MM.1S (cell line): ENCODE results near the gene SHISAL2A.

Experiments
- DNase-seq: peaks from one replicate; pipeline ENCODE4 v3.0.0-alpha.2; 2015
- H2AFZ ChIP-seq: fragments of 300-600 bp; sonication (generic); 2 replicates; pipeline ENCODE4 v1.6.0; 2016; ENCODE audit warnings: antibody characterized with exemption, low read length
- H3F3A ChIP-seq: fragments of 300-600 bp; sonication (generic); 2 replicates; pipeline ENCODE4 v1.6.1; 2016; ENCODE audit warnings: mild to moderate bottlenecking, antibody characterized with exemption, low read length, moderate library complexity, mixed read lengths; ENCODE audit not compliant: insufficient read depth
- H3K27ac ChIP-seq: fragments of 300-600 bp; sonication (generic); 2 replicates; pipeline ENCODE4 v1.5.1; 2016; ENCODE audit warnings: mild to moderate bottlenecking, low read length
- H3K27me3 ChIP-seq: fragments of 300-600 bp; sonication (generic); replicated peaks from 2 replicates; pipeline ENCODE4 v1.6.0; 2016; ENCODE audit warnings: low read length; ENCODE audit not compliant: insufficient read depth
- H3K36me3 ChIP-seq: fragments of 300-600 bp; sonication (generic); replicated peaks from 2 replicates; pipeline ENCODE4 v1.6.1; 2016; ENCODE audit warnings: mild to moderate bottlenecking, low read length, mixed read lengths; ENCODE audit not compliant: insufficient read depth
- H3K4me1 ChIP-seq: fragments of 300-600 bp; sonication (generic); 2 replicates; pipeline ENCODE4 v1.6.1; 2016; ENCODE audit warnings: low read length, mixed read lengths
- H3K4me2 ChIP-seq: fragments of 300-600 bp; sonication (generic); 2 replicates; pipeline ENCODE4 v1.6.0; 2016; ENCODE audit warnings: low read depth, low read length
- H3K4me3 ChIP-seq: fragments of 300-600 bp; sonication (generic); 2 replicates; pipeline ENCODE4 v1.5.1; 2016; ENCODE audit warnings: low read length, mixed read lengths
- H3K79me2 ChIP-seq: fragments of 300-600 bp; sonication (generic); 2 replicates; pipeline ENCODE4 v1.6.1; 2016; ENCODE audit warnings: mixed run types, low read length, mixed read lengths
- H3K9ac ChIP-seq: fragments of 300-600 bp; sonication (generic); 2 replicates; pipeline ENCODE4 v1.6.1; 2016; ENCODE audit warnings: low read length, mixed read lengths
- H3K9me2 ChIP-seq: fragments of 300-600 bp; sonication (generic); replicated peaks from 2 replicates; pipeline ENCODE4 v1.6.1; 2016; ENCODE audit warnings: mild to moderate bottlenecking, low read length, mixed read lengths; ENCODE audit not compliant: insufficient read depth
- H3K9me3 ChIP-seq: fragments of 300-600 bp; sonication (generic); replicated peaks from 2 replicates; pipeline ENCODE4 v1.6.1; 2016; ENCODE audit warnings: mild to moderate bottlenecking, low read length, mixed read lengths; ENCODE audit not compliant: insufficient read depth
- H4K20me1 ChIP-seq: fragments of 300-600 bp; sonication (generic); 2 replicates; pipeline ENCODE4 v1.6.1; 2016; ENCODE audit warnings: mild to moderate bottlenecking, low read length, moderate library complexity, mixed read lengths; ENCODE audit not compliant: insufficient read depth
- EZH2 ChIP-seq: fragments of 300-600 bp; sonication (generic); optimal IDR thresholded peaks from 2 replicates; pipeline ENCODE3; 2017; ENCODE audit warnings: low read depth, mild to moderate bottlenecking, antibody characterized with exemption, low read length, mixed read lengths
- EZH2phosphoT487 ChIP-seq: fragments of 300-600 bp; sonication (generic); IDR thresholded peaks from 2 replicates; pipeline ENCODE4 v1.6.1; 2018; ENCODE audit warnings: antibody characterized with exemption, low read length
- TF ChIP-seq, protein P1 (sequence below): fragments of 300-600 bp; sonication (generic); IDR thresholded peaks from 2 replicates; pipeline ENCODE4 v1.5.1; 2016; ENCODE audit warnings: antibody characterized with exemption, low read length, mixed read lengths

The SHISAL2A gene

DNA sequence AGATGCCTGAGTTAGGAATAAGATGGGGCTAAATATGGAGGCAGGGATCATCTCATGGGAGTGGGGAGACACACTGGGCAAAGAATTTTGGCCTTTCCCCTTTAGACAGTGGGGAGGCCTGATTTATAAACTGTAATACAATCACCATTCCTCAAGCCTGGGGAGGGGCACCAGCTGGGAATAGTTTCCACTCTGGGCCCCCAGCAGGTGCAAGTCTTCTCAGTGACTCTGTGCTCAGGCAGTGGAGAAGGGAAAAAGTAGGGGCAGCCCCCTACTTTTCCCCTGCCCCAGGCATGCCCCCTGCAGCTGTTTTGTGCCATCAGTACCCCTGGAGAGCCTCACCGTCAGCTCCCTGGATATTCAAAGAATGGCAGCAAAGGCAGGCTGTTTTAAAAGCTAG is 46.1 kb downstream of the SHISAL2A start:
- DNase-seq: no peak
- Histone ChIP-seq H3K36me3 (no peaks in the 10 kb centered on the region), H3K27me3 (no peaks in the 10 kb centered on the region), H4K20me1 (no peaks in the 10 kb centered on the region), H3K27ac (no peak overlapping the region), H3F3A (no peaks in the 10 kb centered on the region), H3K9me3 (no peaks in the 10 kb centered on the region), H3K9me2 (no peaks in the 10 kb centered on the region), H2AFZ (no peak overlapping the region), H3K9ac (no peak overlapping the region), H3K4me3 (no peak overlapping the region), H3K79me2 (no peaks in the 10 kb centered on the region), H3K4me1 (no peaks in the 10 kb centered on the region), H3K4me2 (no peak overlapping the region)
- TF ChIP-seq EZH2phosphoT487: no peak
- TF ChIP-seq, protein P1, sequence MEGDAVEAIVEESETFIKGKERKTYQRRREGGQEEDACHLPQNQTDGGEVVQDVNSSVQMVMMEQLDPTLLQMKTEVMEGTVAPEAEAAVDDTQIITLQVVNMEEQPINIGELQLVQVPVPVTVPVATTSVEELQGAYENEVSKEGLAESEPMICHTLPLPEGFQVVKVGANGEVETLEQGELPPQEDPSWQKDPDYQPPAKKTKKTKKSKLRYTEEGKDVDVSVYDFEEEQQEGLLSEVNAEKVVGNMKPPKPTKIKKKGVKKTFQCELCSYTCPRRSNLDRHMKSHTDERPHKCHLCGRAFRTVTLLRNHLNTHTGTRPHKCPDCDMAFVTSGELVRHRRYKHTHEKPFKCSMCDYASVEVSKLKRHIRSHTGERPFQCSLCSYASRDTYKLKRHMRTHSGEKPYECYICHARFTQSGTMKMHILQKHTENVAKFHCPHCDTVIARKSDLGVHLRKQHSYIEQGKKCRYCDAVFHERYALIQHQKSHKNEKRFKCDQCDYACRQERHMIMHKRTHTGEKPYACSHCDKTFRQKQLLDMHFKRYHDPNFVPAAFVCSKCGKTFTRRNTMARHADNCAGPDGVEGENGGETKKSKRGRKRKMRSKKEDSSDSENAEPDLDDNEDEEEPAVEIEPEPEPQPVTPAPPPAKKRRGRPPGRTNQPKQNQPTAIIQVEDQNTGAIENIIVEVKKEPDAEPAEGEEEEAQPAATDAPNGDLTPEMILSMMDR: no peak
- TF ChIP-seq EZH2: no peak

DNA sequence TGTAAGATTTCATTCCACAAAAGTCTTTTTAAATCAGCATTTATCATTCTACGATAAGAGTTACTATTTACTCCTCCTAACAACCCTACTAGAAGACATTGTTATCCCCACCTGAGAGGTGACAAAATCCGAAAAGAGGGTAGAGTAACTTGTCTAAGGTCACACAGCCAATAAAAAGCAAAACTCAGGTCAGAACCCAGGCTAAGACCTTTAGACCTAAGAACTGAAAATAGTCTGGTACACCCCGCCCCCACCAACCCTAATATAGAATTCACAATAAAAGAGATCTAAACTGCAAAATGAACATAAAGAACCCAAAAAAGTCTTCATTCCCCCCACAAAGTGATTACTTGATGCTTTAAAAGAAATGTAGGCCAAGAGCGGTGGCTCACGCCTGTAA is 46.5 kb downstream of the SHISAL2A start:
- DNase-seq: no peak
- Histone ChIP-seq H3K36me3 (no peaks in the 10 kb centered on the region), H4K20me1 (no peaks in the 10 kb centered on the region), H3K9me2 (no peaks in the 10 kb centered on the region), H3K4me2 (no peak overlapping the region), H3K79me2 (no peaks in the 10 kb centered on the region), H2AFZ (no peak overlapping the region), H3K9ac (no peak overlapping the region), H3K9me3 (no peaks in the 10 kb centered on the region), H3K27ac (no peak overlapping the region), H3K27me3 (no peaks in the 10 kb centered on the region), H3K4me1 (no peaks in the 10 kb centered on the region), H3F3A (no peaks in the 10 kb centered on the region), H3K4me3 (no peak overlapping the region)
- TF ChIP-seq, protein P1: no peak
- TF ChIP-seq EZH2phosphoT487 (no peak), EZH2 (no peak)

DNA sequence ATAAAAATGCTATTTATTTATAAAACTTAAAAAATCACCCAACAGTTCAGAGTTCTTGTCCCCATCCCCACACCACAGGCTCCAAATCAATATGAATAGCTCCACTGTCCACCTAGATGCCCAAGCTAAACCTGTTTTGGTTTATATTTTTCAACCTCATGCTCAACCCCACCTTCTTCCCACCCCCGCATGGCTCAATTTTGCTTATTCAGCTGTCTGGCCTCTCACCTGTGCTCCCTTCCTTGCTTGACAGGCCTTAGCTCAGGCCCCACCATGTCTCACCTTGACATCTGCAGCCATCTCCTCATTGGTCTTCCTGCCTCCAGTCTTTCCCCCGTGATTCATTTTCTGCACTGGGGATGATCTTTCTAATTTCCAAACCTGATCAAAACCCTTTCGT is 47.4 kb downstream of the SHISAL2A start:
- Histone ChIP-seq H3K79me2 (no peaks in the 10 kb centered on the region), H3F3A (no peaks in the 10 kb centered on the region), H3K36me3 (no peaks in the 10 kb centered on the region), H3K9me3 (no peaks in the 10 kb centered on the region), H3K4me1 (no peaks in the 10 kb centered on the region), H2AFZ (no peak overlapping the region), H3K9me2 (no peaks in the 10 kb centered on the region), H3K4me2 (no peak overlapping the region), H3K27ac (no peak overlapping the region), H3K4me3 (no peak overlapping the region), H4K20me1 (no peaks in the 10 kb centered on the region), H3K9ac (no peak overlapping the region), H3K27me3 (no peaks in the 10 kb centered on the region)
- no peak for DNase-seq
- TF ChIP-seq EZH2 (no peak), EZH2phosphoT487 (no peak)
- TF ChIP-seq, protein P1: no peak
